HepG2 (cell line): Measurements from ENCODE around the gene APOC4. TPM values are rescaled to one million over a fixed set of nuclear protein-coding genes. Genes with fewer than 3 reads are reported as not detected.
A peak's percentile ranks its signal among the peaks of the same experiment; 100 is the strongest.
"Not testable (repeated sequence)": the region's sequence is repeated elsewhere in the genome, so short reads cannot be mapped to it uniquely, and the experiment has no call there.

ENCODE experiments used
- BORCS8-MEF2B ChIP-seq: sonication (generic); formaldehyde crosslinking; IDR thresholded peaks from 2 replicates; pipeline ENCODE4 v1.8.0; 2022; ENCODE audit warnings: mild to moderate bottlenecking, missing genetic modification reagents
- KDM5B ChIP-seq: sonication (generic); formaldehyde crosslinking; IDR thresholded peaks from 2 replicates; pipeline ENCODE4 v1.4.0; 2020; ENCODE audit warnings: missing genetic modification reagents, mild to moderate bottlenecking, borderline replicate concordance
- LCORL ChIP-seq, 2 experiments: fragments of 450-650 bp in 1 of 2; sonication (generic) in 1 of 2; formaldehyde crosslinking in 1 of 2; IDR thresholded peaks; 2 replicates each; pipeline versions ENCODE4 v1.5.0 to v1.6.1; 2017 to 2020; ENCODE audit warnings: antibody characterized with exemption in 1 of 2, missing genetic modification reagents in 1 of 2
- NKX3-1 ChIP-seq: sonication (generic); formaldehyde crosslinking; IDR thresholded peaks from 2 replicates; pipeline ENCODE4 v1.5.0; 2020; ENCODE audit warnings: missing genetic modification reagents
- RBFOX2 ChIP-seq: fragments of 200-400 bp; formaldehyde crosslinking; IDR thresholded peaks from 2 replicates; pipeline ENCODE4 v1.6.1; 2017; ENCODE audit warnings: low read depth, mild to moderate bottlenecking, low read length
- RXRA ChIP-seq: sonication (generic); formaldehyde crosslinking; IDR thresholded peaks from 2 replicates; pipeline ENCODE4 v1.5.1; 2020; ENCODE audit warnings: missing genetic modification reagents
- SIN3A ChIP-seq: IDR thresholded peaks from 2 replicates; pipeline ENCODE4 v1.6.1; 2011; ENCODE audit warnings: low read depth, mild to moderate bottlenecking, control low read depth, low read length, borderline replicate concordance
- polyA plus RNA-seq, 8 experiments: library from polyadenylated mRNA; depleted of rRNA in 3 of 8; stranded (reverse) in 7 of 8; unstranded in 1 of 8; fragments of >200 nt; fragmentation: Illumina TruSeq in 4 of 8; extraction: Trizol in 4 of 8; gene quantifications; 2 replicates each; pipeline versions ENCODE4 v1.2.1 to v1.2.3, GENCODE V29; 2011 to 2016; ENCODE audit warnings: low read depth in 4 of 8, missing spikeins in 1 of 8, mixed read lengths in 1 of 8; ENCODE audit not compliant: insufficient read depth in 1 of 8
- total RNA-seq, 5 experiments: library from RNA; depleted of rRNA; stranded (reverse); fragments of >200 nt; fragmentation: Illumina TruSeq; extraction: Trizol; gene quantifications; 2 replicates each; pipeline ENCODE4 v1.2.3, GENCODE V29; 2016; ENCODE audit warnings: low read depth in 1 of 5
- TF ChIP-seq, protein P1 (sequence below): sonication (generic); formaldehyde crosslinking; IDR thresholded peaks from 2 replicates; pipeline ENCODE4; 2020; ENCODE audit warnings: missing genetic modification reagents, mild to moderate bottlenecking, borderline replicate concordance
- TF ChIP-seq, protein P2 (sequence below): sonication (generic); formaldehyde crosslinking; IDR thresholded peaks from 2 replicates; pipeline ENCODE4 v1.4.0; 2020; ENCODE audit warnings: missing genetic modification reagents, borderline replicate concordance
- TF ChIP-seq, protein P3 (sequence below): sonication (generic); formaldehyde crosslinking; IDR thresholded peaks from 2 replicates; pipeline ENCODE4 v1.5.1; 2020; ENCODE audit warnings: mild to moderate bottlenecking, missing genetic modification reagents
- TF ChIP-seq, protein P4 (sequence below): sonication (generic); formaldehyde crosslinking; IDR thresholded peaks from 2 replicates; pipeline ENCODE4 v1.4.0; 2020; ENCODE audit warnings: mild to moderate bottlenecking, missing genetic modification reagents, borderline replicate concordance

Gene APOC4
- total and polyA plus RNA-seq, 2 of the 13 experiments (the other 11 are each of a cell fraction or from before 2014, with no cell fraction given) = 0.46 TPM; not detected in 1

DNA sequence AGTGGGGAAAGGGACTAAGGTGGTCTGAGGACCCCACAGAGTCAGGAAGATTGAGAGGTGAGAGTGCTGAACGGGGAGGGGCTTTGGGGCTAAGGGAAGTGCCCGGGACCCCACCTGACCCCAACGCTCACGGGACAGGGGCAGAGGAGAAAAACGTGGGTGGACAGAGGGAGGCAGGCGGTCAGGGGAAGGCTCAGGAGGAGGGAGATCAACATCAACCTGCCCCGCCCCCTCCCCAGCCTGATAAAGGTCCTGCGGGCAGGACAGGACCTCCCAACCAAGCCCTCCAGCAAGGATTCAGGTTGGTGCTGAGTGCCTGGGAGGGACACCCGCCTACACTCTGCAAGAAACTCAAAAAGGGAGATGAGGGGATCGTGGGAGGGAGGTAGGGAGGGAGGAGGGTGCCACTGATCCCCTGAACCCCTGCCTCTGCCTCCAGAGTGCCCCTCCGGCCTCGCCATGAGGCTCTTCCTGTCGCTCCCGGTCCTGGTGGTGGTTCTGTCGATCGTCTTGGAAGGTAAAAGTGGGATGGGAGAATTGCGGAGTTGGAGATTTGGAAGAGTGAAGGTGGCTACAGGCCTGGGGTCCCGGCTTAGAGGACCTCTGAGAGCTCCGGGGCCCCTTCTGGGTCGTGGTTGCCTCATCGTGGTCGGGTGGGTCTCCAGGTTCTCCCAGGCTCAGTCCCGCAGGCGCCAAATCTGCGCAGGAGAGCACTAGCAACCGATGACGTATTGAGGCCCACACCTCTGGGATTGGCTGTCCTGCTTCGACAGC lies 27.4 kb upstream of the APOC4 start, which contains the start of gene APOC1 (continued):
- TF ChIP-seq, protein P1, sequence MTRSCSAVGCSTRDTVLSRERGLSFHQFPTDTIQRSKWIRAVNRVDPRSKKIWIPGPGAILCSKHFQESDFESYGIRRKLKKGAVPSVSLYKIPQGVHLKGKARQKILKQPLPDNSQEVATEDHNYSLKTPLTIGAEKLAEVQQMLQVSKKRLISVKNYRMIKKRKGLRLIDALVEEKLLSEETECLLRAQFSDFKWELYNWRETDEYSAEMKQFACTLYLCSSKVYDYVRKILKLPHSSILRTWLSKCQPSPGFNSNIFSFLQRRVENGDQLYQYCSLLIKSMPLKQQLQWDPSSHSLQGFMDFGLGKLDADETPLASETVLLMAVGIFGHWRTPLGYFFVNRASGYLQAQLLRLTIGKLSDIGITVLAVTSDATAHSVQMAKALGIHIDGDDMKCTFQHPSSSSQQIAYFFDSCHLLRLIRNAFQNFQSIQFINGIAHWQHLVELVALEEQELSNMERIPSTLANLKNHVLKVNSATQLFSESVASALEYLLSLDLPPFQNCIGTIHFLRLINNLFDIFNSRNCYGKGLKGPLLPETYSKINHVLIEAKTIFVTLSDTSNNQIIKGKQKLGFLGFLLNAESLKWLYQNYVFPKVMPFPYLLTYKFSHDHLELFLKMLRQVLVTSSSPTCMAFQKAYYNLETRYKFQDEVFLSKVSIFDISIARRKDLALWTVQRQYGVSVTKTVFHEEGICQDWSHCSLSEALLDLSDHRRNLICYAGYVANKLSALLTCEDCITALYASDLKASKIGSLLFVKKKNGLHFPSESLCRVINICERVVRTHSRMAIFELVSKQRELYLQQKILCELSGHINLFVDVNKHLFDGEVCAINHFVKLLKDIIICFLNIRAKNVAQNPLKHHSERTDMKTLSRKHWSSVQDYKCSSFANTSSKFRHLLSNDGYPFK (CRISPR knock-in tag) = peak; percentile 81; the same call in 1 of the 2 replicates
- TF ChIP-seq BORCS8-MEF2B (CRISPR knock-in tag) (peak; percentile 16; the same call in 1 of the 2 replicates), RXRA (peak; percentile 70; the same call in 1 of the 2 replicates), NKX3-1 (CRISPR knock-in tag) (0 out of 2 replicates have a peak, but pooled peaks have one; percentile 6), KDM5B (CRISPR knock-in tag) (0 out of 2 replicates have a peak, but pooled peaks have one; percentile 25), LCORL (CRISPR knock-in tag; IDR thresholded peaks at IDR 0.05) (peak; percentile 59; the same call in 1 of the 2 replicates), RBFOX2 (peak; percentile 86), SIN3A (peak; percentile 46; the same call in 1 of the 2 replicates)
- TF ChIP-seq, protein P2, sequence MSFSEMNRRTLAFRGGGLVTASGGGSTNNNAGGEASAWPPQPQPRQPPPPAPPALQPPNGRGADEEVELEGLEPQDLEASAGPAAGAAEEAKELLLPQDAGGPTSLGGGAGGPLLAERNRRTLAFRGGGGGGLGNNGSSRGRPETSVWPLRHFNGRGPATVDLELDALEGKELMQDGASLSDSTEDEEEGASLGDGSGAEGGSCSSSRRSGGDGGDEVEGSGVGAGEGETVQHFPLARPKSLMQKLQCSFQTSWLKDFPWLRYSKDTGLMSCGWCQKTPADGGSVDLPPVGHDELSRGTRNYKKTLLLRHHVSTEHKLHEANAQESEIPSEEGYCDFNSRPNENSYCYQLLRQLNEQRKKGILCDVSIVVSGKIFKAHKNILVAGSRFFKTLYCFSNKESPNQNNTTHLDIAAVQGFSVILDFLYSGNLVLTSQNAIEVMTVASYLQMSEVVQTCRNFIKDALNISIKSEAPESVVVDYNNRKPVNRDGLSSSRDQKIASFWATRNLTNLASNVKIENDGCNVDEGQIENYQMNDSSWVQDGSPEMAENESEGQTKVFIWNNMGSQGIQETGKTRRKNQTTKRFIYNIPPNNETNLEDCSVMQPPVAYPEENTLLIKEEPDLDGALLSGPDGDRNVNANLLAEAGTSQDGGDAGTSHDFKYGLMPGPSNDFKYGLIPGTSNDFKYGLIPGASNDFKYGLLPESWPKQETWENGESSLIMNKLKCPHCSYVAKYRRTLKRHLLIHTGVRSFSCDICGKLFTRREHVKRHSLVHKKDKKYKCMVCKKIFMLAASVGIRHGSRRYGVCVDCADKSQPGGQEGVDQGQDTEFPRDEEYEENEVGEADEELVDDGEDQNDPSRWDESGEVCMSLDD (CRISPR knock-in tag) = 0 out of 2 replicates have a peak, but pooled peaks have one; percentile 22
- TF ChIP-seq, protein P3, sequence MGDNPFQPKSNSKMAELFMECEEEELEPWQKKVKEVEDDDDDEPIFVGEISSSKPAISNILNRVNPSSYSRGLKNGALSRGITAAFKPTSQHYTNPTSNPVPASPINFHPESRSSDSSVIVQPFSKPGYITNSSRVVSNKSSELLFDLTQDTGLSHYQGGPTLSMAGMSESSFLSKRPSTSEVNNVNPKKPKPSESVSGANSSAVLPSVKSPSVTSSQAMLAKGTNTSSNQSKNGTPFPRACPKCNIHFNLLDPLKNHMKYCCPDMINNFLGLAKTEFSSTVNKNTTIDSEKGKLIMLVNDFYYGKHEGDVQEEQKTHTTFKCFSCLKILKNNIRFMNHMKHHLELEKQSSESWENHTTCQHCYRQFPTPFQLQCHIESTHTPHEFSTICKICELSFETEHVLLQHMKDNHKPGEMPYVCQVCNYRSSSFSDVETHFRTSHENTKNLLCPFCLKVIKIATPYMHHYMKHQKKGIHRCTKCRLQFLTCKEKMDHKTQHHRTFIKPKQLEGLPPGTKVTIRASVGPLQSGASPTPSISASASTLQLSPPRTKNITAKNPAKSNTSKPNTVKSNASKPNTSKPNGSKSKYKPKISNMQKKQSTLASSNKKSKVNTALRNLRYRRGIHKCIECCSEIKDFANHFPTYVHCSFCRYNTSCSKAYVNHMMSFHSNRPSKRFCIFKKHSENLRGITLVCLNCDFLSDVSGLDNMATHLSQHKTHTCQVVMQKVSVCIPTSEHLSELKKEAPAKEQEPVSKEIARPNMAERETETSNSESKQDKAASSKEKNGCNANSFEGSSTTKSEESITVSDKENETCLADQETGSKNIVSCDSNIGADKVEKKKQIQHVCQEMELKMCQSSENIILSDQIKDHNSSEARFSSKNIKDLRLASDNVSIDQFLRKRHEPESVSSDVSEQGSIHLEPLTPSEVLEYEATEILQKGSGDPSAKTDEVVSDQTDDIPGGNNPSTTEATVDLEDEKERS (CRISPR knock-in tag) = peak; percentile 78
- TF ChIP-seq, protein P4, sequence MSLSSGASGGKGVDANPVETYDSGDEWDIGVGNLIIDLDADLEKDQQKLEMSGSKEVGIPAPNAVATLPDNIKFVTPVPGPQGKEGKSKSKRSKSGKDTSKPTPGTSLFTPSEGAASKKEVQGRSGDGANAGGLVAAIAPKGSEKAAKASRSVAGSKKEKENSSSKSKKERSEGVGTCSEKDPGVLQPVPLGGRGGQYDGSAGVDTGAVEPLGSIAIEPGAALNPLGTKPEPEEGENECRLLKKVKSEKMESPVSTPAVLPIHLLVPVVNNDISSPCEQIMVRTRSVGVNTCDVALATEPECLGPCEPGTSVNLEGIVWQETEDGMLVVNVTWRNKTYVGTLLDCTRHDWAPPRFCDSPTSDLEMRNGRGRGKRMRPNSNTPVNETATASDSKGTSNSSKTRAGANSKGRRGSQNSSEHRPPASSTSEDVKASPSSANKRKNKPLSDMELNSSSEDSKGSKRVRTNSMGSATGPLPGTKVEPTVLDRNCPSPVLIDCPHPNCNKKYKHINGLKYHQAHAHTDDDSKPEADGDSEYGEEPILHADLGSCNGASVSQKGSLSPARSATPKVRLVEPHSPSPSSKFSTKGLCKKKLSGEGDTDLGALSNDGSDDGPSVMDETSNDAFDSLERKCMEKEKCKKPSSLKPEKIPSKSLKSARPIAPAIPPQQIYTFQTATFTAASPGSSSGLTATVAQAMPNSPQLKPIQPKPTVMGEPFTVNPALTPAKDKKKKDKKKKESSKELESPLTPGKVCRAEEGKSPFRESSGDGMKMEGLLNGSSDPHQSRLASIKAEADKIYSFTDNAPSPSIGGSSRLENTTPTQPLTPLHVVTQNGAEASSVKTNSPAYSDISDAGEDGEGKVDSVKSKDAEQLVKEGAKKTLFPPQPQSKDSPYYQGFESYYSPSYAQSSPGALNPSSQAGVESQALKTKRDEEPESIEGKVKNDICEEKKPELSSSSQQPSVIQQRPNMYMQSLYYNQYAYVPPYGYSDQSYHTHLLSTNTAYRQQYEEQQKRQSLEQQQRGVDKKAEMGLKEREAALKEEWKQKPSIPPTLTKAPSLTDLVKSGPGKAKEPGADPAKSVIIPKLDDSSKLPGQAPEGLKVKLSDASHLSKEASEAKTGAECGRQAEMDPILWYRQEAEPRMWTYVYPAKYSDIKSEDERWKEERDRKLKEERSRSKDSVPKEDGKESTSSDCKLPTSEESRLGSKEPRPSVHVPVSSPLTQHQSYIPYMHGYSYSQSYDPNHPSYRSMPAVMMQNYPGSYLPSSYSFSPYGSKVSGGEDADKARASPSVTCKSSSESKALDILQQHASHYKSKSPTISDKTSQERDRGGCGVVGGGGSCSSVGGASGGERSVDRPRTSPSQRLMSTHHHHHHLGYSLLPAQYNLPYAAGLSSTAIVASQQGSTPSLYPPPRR (CRISPR knock-in tag) = peak; percentile 52; the same call in 1 of the 2 replicates
- not testable (repeated sequence) for TF ChIP-seq LCORL (IDR thresholded peaks at IDR 0.05)
